ENCODE results near the gene REEP6.
A peak's percentile ranks its signal among the peaks of the same experiment; 100 is the strongest.

REEP6 gene

DNA sequence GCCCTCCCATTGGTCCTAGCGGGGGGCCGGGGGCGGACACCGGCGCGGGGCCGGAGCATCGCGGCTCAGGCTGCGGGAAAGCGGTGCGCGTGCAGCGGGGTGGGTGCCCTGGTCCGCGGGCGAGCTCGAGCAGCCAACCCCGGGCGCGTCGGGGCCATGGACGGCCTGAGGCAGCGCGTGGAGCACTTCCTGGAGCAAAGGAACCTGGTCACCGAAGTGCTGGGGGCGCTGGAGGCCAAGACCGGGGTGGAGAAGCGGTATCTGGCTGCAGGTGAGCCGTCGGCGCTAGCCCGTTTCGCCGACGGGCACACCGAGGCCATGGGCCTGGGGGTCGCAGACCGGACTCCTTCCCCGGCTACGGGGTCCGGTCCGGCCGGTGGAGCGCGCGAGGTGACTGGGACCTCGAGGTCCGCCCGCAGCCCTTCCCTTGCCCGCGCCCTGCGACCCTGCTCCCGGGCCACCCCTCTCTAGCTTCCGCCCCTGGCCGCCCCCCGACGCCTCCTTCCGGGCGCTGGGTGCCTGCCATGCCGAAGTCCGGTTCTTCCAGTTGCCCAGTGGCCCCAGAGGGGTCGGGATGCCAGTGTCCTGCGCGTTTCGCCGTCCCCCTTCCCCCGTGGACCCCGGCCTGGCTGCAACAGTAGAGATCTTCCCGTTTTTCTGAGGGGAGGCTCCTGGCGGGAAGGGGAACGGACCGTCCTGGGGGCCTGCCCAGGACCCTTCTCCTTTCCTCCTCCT is at the start of gene REEP6:
REEP6 (plus strand) TSS at position 68 of the 735 bp plus-strand sequence; CDS start at position 157, 89 bp downstream.
- DNase-seq, result no peak

DNA sequence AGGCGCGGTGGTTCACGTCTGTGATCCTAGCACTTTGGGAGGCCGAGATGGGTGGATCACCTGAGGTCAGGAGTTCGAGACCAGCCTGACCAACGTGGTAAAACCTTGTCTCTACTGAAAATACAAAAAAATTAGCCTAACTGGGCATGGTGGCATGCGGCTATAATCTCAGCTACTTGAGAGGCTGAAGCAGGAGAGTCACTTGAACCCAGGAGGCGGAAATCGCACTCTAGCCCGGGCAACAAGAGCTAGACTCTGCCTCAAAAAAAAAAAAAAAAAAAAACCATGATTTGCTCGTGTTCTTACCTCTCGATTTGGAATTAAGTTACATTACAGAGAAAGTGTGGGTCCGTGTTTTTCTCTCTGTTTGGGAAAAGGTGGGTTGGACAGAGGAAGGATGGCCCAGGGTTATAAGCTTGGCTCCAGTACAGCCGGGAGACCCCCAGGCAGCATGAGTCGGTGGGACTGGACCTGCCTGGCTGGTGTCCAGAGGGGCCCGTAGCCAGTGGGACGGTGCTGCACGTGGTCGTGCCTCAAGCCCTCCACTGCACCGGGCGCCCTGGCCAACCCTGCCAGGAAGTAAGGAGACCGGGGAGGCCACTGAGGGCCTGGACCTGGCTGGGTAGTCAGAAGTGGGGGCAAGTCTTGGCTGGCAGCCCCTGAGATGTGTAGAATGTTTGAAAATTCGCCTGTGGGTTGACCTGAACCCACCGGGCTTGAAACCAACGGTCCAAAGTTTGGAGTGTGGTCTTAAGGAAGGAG is 49.1 kb upstream of the REEP6 start:
- DNase-seq, result no peak

DNA sequence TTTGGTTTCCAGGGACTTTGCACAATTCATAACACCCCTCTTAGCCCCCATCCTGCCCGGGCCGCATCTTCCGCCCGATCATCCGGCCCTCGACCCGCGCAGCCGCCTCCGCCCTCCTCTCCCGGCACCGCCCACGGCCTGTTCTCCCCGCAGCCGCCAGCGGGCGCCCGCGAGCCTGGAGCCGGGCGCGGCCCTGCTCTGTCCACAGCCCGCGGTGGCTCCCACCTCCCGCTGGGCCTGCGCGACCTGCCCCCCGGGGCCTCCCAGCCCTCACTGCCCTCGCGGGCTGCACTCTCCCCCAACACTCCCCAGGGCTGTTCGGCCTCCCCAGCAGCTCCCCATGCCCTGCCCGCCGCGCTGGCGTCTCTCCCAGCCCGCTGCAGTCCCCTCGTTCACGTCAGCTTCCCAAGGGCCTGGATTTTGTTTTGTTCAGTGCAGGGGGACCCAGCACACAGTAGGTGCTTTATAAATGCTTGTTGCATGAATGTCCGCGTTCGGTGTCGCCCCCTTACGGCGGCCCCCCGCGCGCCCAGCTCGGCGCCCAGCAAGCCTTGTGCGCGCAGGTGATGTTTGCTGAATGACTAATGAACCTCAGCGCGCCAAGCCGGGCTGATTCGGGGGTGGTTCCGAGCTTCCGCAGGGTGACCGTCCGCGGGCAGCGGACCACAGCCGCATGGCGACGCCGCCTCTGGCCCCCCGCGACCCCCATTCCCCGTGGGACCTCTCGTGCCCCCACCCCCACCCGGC is 45.6 kb upstream of the REEP6 start:
- peak; percentile 61 to 68 (median 66) for DNase-seq

DNA sequence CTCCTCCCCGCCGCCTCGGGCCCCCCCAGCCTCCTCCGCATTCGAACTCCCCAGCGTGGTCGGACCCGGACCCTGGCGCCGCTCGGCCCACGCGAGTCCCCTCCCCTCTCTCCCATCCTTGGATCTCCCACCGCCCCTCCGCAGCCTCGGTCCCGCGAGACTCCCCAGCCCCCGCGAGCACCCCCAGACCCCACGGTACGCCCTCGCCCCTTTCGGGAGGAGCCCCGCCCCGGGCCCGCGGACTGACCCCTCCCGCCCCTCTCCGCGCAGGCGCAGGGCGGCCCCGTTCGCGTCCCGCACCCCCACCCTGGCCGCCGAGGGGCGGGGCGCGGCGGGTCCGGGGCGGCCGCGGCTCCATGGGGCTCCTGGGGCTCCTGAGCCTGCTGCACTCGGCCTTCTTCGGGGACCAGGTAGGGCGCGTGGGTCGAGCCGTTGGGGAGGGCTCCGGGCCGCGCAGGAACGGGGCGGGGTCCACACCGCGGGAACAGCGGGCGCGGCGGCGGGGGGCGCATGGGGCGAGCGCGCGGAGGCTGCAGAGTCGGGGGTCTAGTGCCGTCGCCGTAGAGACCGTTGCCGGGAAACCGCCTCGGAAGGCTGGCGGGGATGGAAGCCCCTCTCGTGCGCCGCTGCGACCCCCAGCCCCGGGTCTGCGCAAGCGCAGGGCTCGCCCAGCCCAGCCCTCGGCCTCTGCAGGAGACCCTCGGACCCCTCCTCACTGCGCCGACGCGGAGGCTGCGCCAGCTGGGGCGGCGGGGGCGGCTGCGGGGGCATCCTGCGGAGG is 44.9 kb upstream of the REEP6 start:
- DNase-seq, result peak; percentile 18 to 78 (median 78)

DNA sequence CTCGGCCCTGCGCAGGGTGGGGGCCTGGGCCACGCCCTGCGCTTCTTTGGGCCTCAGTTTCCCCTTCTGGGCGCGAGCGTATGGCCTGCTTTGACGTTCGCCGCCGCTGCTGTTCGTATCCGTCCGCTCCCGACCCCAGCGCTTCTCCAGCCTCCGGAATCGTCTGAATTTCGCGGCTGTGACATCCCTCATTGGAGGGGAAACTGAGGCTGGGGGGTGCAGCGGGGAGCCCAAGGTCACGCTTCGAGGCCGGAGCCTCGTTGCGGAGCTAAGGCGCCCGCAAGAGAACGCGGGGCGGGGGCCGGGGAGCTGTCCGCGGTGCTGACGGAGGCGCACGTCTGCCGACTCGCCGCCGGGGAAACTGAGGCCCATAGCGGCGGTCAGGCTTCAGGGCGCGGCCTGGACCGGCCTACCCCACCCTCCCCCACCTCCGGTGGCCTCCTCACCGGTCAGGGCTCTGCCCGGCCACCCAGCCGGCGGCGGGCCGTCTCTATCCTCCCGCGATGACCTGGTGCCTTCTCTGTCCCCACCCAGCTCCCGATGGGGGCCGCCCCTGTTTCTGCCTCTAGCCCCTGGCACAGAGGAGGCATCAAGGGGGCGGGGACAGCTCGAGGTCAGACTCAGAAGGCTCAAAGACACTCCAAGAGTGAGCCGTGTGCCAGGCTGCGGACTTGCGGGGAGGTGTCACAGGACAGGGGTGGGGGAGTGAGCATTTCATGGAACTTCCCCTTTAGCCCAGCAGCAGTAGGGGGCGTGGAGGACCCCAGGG is 44.1 kb upstream of the REEP6 start:
- peak in 2 of 3 experiments; percentile 34 to 44 for DNase-seq

- DNase-seq, result no peak
These were observed 43.5 kb upstream of the REEP6 start for GRCh38 chr19:1447504-1447903.

DNA sequence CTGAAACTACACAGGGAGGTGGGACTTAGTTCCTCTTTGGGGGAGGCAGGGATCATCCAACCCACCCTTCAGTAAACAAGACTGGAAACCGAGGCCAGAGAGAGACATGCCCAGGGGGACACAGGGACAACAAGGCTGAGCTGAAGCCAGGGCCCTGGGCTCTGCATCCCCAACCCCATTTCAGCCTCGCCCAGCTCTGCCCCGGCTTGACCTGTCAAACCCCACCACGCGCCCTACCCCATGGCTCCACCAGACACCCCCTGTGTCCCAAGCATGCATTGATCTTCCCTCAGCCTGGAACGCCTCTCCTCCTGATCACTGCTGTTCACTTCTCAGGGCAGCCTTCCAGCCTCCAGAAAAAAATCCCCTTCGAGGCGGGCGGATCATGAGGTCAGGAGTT is 43.0 kb upstream of the REEP6 start:
- DNase-seq, result no peak

GRCh38 chr19:1449467-1450442 is 41.2 kb upstream of the REEP6 start, which contains the start of gene APC2:
Gene APC2 (plus strand): TSS chr19:1450121. CDS start chr19:1453002, 2,881 bp downstream.
- DNase-seq, result peak; percentile 30 to 97 (median 96)

- DNase-seq, result peak in 2 of 3 experiments; percentile 57 to 64
These were observed 39.9 kb upstream of the REEP6 start for GRCh38 chr19:1450735-1451731.

- DNase-seq, result peak in 2 of 3 experiments; percentile 43 to 73
These were observed 38.8 kb upstream of the REEP6 start for GRCh38 chr19:1451916-1452801.

GRCh38 chr19:1452802-1453524 is 38.0 kb upstream of the REEP6 start:
- no peak for DNase-seq

GRCh38 chr19:1453525-1454364 is 37.2 kb upstream of the REEP6 start:
- DNase-seq, result peak in 1 of 3 experiments; percentile 13

DNA sequence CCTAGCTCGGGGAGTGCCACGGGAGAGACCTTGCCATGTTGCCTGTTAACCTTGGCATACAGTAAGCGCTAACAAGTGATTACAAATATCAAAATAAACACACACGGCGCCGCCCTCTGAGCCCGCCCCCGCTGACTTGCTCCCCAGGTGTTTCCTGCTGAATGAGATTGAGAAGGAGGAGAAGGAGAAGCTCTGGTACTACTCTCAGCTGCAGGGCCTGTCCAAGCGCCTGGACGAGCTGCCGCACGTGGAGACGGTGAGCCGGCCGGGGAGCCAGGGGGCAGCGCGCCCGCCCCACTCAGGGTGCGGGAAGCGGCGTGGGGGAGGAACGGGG is 36.0 kb upstream of the REEP6 start:
- DNase-seq, result peak in 2 of 3 experiments; percentile 35 to 41

DNA sequence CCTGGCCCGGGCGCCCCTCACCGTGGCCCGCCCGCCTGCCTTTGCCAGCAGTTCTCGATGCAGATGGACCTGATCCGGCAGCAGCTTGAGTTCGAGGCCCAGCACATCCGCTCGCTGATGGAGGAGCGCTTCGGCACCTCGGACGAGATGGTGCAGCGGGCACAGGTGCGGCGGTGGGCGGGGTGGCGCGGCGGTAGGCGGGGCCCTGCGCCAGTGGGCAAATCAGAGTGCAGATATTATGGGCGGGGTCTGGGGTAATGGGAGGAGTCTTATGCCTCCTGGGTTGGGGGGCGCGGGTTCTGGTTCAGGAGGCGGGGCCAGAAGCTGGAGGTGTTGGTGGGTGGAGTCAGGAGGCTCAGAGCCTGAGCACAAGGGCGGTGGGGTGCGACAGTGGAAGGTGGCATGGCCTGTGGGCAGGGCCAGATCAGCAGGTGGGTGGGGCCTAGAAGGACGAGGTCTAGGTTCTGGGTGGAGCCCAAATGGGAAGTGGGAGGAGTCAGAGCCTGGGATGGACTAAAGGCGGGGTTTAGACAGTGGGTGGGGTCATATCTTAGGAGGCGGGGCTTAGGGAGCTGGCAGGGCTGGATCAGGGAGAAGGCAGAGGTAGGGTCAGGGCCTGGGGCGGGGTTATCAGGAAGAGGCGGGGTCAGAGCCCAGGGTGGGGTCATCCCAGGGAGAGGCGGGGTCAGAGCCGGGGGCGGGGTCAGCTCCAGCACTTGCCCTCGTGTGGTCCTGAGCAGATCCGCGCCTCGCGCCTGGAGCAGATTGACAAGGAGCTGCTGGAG is 35.5 kb upstream of the REEP6 start:
- DNase-seq, result peak; percentile 41 to 90 (median 66)

DNA sequence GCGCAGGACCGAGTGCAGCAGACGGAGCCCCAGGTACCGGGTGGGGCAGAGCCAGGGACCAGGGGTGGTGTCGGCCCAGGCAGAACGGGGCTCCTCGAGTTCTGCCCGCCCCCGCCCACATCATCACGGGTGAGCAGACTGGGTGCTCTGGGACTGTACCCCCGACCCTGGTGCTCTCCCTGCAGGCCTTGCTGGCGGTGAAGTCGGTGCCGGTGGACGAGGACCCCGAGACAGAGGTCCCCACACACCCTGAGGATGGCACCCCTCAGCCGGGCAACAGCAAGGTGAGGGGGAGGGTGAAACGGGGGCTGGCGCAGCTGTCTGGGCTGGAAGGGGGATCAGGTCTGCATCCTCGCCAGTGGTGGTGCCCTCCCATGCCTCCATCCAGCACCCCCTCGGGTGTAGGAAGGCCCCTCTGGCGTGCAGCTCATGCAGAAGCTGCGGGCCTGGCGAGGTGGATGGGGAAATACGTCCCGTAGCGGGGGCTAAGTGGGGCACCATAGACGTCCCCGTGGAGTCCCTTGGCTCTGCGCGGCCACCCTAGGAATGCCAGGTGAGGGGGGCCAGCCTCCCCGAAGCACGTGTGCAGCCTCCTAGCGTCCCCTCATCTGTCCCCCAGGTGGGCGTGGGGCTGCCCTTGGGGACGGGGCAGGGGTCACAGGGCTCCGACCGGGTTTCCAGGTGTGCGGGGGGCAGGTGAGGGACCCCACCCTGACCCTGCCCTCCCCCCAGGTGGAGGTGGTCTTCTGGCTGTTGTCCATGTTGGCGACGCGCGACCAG is 34.7 kb upstream of the REEP6 start:
- DNase-seq, result no peak

Data from NCI-H1417 (cell line).